GM12864 (cell line): Measurements from ENCODE around the gene TNFAIP3.

Experiments used
- DNase-seq: peaks from one replicate; pipeline ENCODE4 v3.0.0-alpha.2; 2011; ENCODE audit warnings: low read depth
- H3K4me3 ChIP-seq: 2 replicates; pipeline ENCODE4 v1.5.1; 2011; ENCODE audit warnings: mild to moderate bottlenecking, low read depth, low read length, control low read depth
- CTCF ChIP-seq: IDR thresholded peaks from 2 replicates; pipeline ENCODE4 v1.5.1; 2011; ENCODE audit warnings: low read depth, mild to moderate bottlenecking, moderate library complexity, low read length, control low read depth, inconsistent platforms; ENCODE audit errors: missing control alignments

The TNFAIP3 gene

GRCh38 chr6:137875058-137875520 is 8.0 kb downstream of the TNFAIP3 start:
- no peak for TF ChIP-seq CTCF
- DNase-seq: no peak
- H3K4me3 ChIP-seq: peak overlapping the region; percentile 7; the same call in 1 of the 2 replicates

- DNase-seq: no peak
- H3K4me3 ChIP-seq: no peak overlapping the region
- no peak for TF ChIP-seq CTCF
Measured at GRCh38 chr6:137875606-137876005, 8.5 kb downstream of the TNFAIP3 start.

- DNase-seq: no peak
Measured at GRCh38 chr6:137876547-137876946, 9.5 kb downstream of the TNFAIP3 start.

GRCh38 chr6:137877113-137877512 is 10.1 kb downstream of the TNFAIP3 start:
- TF ChIP-seq CTCF: no peak
- no peak for DNase-seq
- H3K4me3 ChIP-seq: no peak overlapping the region

More at GRCh38 chr6:137876547-137876946, 9.5 kb downstream of the TNFAIP3 start:
- no peak for TF ChIP-seq CTCF
- no peak overlapping the region for H3K4me3 ChIP-seq

GRCh38 chr6:137877606-137878005 is 10.5 kb downstream of the TNFAIP3 start:
- TF ChIP-seq CTCF: no peak
- no peak for DNase-seq
- no peak overlapping the region for H3K4me3 ChIP-seq

GRCh38 chr6:137878029-137878428 is 11.0 kb downstream of the TNFAIP3 start:
- DNase-seq: no peak
- no peak for TF ChIP-seq CTCF
- H3K4me3 ChIP-seq: no peak overlapping the region

- no peak overlapping the region for H3K4me3 ChIP-seq
- no peak for DNase-seq
- TF ChIP-seq CTCF: no peak
Measured at GRCh38 chr6:137878486-137879285, 11.6 kb downstream of the TNFAIP3 start.
